ENCODE results near the gene ZNF275.

DNA sequence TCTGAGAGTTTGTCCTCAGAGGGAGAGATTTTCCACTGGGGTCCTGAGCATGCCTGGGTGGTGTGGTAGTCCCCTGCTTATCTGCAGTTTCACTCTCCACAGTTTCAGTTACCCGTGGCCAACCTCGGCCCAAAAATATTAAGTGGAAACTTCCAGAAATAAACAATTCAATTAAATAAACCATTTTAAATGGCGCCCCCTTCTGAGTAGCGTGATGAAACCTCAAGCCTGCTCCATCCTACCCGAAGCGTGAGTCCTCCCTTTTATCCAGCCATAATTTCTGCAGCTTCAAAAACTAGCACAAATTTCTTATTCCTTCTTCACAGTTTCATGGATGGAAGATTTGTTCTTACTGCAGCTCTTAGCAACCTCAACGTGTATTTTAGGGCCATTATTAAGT lies 40.5 kb downstream of the ZNF275 start:
- no peak for TF ChIP-seq POLR2A (IDR thresholded peaks at IDR 0.05)
- TF ChIP-seq, protein P1, sequence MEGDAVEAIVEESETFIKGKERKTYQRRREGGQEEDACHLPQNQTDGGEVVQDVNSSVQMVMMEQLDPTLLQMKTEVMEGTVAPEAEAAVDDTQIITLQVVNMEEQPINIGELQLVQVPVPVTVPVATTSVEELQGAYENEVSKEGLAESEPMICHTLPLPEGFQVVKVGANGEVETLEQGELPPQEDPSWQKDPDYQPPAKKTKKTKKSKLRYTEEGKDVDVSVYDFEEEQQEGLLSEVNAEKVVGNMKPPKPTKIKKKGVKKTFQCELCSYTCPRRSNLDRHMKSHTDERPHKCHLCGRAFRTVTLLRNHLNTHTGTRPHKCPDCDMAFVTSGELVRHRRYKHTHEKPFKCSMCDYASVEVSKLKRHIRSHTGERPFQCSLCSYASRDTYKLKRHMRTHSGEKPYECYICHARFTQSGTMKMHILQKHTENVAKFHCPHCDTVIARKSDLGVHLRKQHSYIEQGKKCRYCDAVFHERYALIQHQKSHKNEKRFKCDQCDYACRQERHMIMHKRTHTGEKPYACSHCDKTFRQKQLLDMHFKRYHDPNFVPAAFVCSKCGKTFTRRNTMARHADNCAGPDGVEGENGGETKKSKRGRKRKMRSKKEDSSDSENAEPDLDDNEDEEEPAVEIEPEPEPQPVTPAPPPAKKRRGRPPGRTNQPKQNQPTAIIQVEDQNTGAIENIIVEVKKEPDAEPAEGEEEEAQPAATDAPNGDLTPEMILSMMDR (IDR thresholded peaks at IDR 0.05): no peak

Data from lower leg skin (tissue), 3 donors.